ENCODE measurements around the gene ERN2. TPM values are rescaled to one million over a fixed set of nuclear protein-coding genes. Genes with fewer than 3 reads are reported as not detected.

The ERN2 gene
- total and polyA plus RNA-seq, 2 donors (not counting 1 experiment from before 2014, with no cell fraction given), result 0.83 TPM; not detected in 1

Other genes with a start within 250 kb of the ERN2 start
- gene GGA2, start 202.7 kb downstream of the ERN2 start, total RNA-seq, result 19.5 and 22.9 TPM in 2 replicates
- gene GGA2, start 202.7 kb downstream of the ERN2 start, polyA plus RNA-seq, result 29.6 and 34.7 TPM in 2 replicates
- gene EARS2, start 155.9 kb downstream of the ERN2 start, total RNA-seq, result 28.2 and 40.3 TPM in 2 replicates
- gene EARS2, start 155.9 kb downstream of the ERN2 start, polyA plus RNA-seq, result 27.3 and 31.7 TPM in 2 replicates
- 68.8 and 101 TPM in 2 replicates for gene UBFD1, start 155.5 kb downstream of the ERN2 start, total RNA-seq
- 59.6 and 66.6 TPM in 2 replicates for gene UBFD1, start 155.5 kb downstream of the ERN2 start, polyA plus RNA-seq
- 76.3 and 98.4 TPM in 2 replicates for gene NDUFAB1, start 116.9 kb downstream of the ERN2 start, total RNA-seq
- 105 and 127 TPM in 2 replicates for gene NDUFAB1, start 116.9 kb downstream of the ERN2 start, polyA plus RNA-seq
- 8.1 and 9.2 TPM in 2 replicates for gene PALB2, start 71.9 kb downstream of the ERN2 start, total RNA-seq
- 7.7 and 7.9 TPM in 2 replicates for gene PALB2, start 71.9 kb downstream of the ERN2 start, polyA plus RNA-seq
- 28.8 and 39.6 TPM in 2 replicates for gene DCTN5, start 71.8 kb downstream of the ERN2 start, total RNA-seq
- gene DCTN5, start 71.8 kb downstream of the ERN2 start, polyA plus RNA-seq, result 96.7 and 118 TPM in 2 replicates
- 0.77 and 6.3 TPM in 2 replicates for gene PLK1, start 34.3 kb downstream of the ERN2 start, total RNA-seq
- 16.2 and 84.4 TPM in 2 replicates for gene PLK1, start 34.3 kb downstream of the ERN2 start, polyA plus RNA-seq
- gene CHP2, start 41.8 kb upstream of the ERN2 start, total RNA-seq, result not detected in 2 replicates
- not detected in 2 replicates for gene CHP2, start 41.8 kb upstream of the ERN2 start, polyA plus RNA-seq
- gene PRKCB, start 122.8 kb upstream of the ERN2 start, total RNA-seq, result under 0.01 TPM in 1 of 2 replicates, not detected in the other
- 0.01 and 0.03 TPM in 2 replicates for gene PRKCB, start 122.8 kb upstream of the ERN2 start, polyA plus RNA-seq

All from fibroblast of lung (primary cell).